Heart right ventricle (tissue), 16 donors: ENCODE data around the gene MAPKAP1. TPM values are rescaled to one million over a fixed set of nuclear protein-coding genes. Genes with fewer than 3 reads are reported as not detected.

ENCODE experiments used
- ATAC-seq, 8 donors: fragments of 200-7000 bp; cut with Tn5 transposase; one replicate each; pipeline ENCODE4 v1.9.1; 2020; ENCODE audit warnings: mild to moderate bottlenecking in 8 of 8, moderate library complexity in 8 of 8, moderate number of reproducible peaks in 1 of 8
- DNase-seq, 2 donors: peaks; one replicate each; pipeline ENCODE4 v3.0.0-alpha.2; 2020
- H3K27ac ChIP-seq, 10 donors: fragments of 200-600 bp; sonication (generic) in 2 of 10; one replicate each; pipeline versions ENCODE4 v1.5.0 to v1.8.0; 2020 to 2022; ENCODE audit warnings: mild to moderate bottlenecking in 3 of 10
- H3K27me3 ChIP-seq, 7 donors: fragments of 200-600 bp; one replicate each; pipeline ENCODE4 v1.8.0; 2021 to 2022; ENCODE audit warnings: mild to moderate bottlenecking in 2 of 7
- H3K36me3 ChIP-seq, 9 donors: fragments of 200-600 bp; sonication (generic) in 1 of 9; one replicate each; pipeline versions ENCODE4 v1.5.0 to v1.8.0; 2020 to 2022; ENCODE audit warnings: mild to moderate bottlenecking in 2 of 9
- H3K4me1 ChIP-seq, 9 donors: fragments of 200-600 bp; sonication (generic) in 1 of 9; one replicate each; pipeline versions ENCODE4 v1.5.0 to v1.8.0; 2020 to 2022; ENCODE audit warnings: mild to moderate bottlenecking in 4 of 9
- H3K4me3 ChIP-seq, 10 donors: fragments of 200-600 bp; sonication (generic) in 2 of 10; one replicate each; pipeline versions ENCODE4 v1.5.0 to v1.8.0; 2020 to 2022; ENCODE audit warnings: mild to moderate bottlenecking in 7 of 10, moderate library complexity in 2 of 10
- H3K9me3 ChIP-seq, 11 donors: fragments of 200-600 bp in 10 of 11; sonication (generic) in 2 of 11; one replicate each; pipeline versions ENCODE4 v1.5.0 to v1.8.0; 2013 to 2022; ENCODE audit warnings: mild to moderate bottlenecking in 2 of 11, control low read depth in 1 of 11, moderate library complexity in 1 of 11
- WGBS, 2 donors: extraction: QIAGEN DNeasy Blood & Tissue Kit; methylation state at CpG; one replicate each; pipeline ENCODE4 v1.1.7; 2013; ENCODE audit warnings: inconsistent platforms in 1 of 2; 5-methylcytosine and 5-hydroxymethylcytosine counted together
- intact Hi-C, 10 donors: fragments of 100-400 bp; cut with DNase I; formaldehyde crosslinking; loops; one replicate each; pipeline versions ENCODE4 v1.11.1 to v1.14.2; 2022
- polyA plus RNA-seq, 2 donors: library from polyadenylated mRNA; stranded (reverse); fragments of 200-250 nt; gene quantifications; one replicate each; pipeline ENCODE4 v1.2.3, GENCODE V29; 2013
- total RNA-seq, 10 donors: library from RNA; stranded (reverse); fragmentation: NEBNext Ultra II Directional in 3 of 10; extraction: Animal tissue kit (Norgen Biotek cat#: 25700) in 3 of 10; gene quantifications; one replicate each; pipeline versions ENCODE4 v1.2.1 to v1.2.4, GENCODE V29; 2021 to 2023
- TF ChIP-seq, protein P1 (sequence below), 9 donors: fragments of 200-600 bp; sonication (generic) in 2 of 9; IDR thresholded peaks; one replicate each; pipeline versions ENCODE4 v1.5.0 to v1.8.0; 2021 to 2022; ENCODE audit warnings: antibody characterized with exemption in 9 of 9, mild to moderate bottlenecking in 5 of 9, moderate library complexity in 1 of 9
- donor health status: Arrhythmogenic right ventricular cardiomyopathy.
- donor health status: ischemic (EF 13 %, LVEDD 7.1; RV severe dilation, severe dysfunction).
- donor health status: healthy with polysubstance abuse.
- donor health status: DM: no; HTN: yes; CAD: no.
- donor health status: DM: no; HTN: no; CAD: no.
- donor health status: ischemic (EF 25% LVEDD 6.9; RV normal size, moderate dysfunction).
- donor health status: ischemic (EF 25% LVEDD 5.7; RV mildly dilated, moderate dysfunction).
- donor health status: healthy.
- donor health status: DM: yes; HTN: yes; CAD: no.
- donor health status: Ischemic cardiomyopathy.
- donor health status: ischemic (EF 35%, LVEDD 5.7; RV mildly dilated, moderate dysfunction).
- donor health status: nonischemic (EF 11% LVEDD 7.7; RV severe dilation, severe dysfunction).
- donor health status: DM: yes; HTN: yes; CAD: no.
- donor health status: PGD.
- donor health status: ischemic (EF 29% LVEDD 5.4; RV normal size, mild dysfunction).
- donor health status: nonischemic (EF 23%, LVEDD 6.1; RV moderate dilation, normal function).

Gene MAPKAP1
- total and polyA plus RNA-seq, 12 donors, result 102 to 143 (median 116) TPM

DNA sequence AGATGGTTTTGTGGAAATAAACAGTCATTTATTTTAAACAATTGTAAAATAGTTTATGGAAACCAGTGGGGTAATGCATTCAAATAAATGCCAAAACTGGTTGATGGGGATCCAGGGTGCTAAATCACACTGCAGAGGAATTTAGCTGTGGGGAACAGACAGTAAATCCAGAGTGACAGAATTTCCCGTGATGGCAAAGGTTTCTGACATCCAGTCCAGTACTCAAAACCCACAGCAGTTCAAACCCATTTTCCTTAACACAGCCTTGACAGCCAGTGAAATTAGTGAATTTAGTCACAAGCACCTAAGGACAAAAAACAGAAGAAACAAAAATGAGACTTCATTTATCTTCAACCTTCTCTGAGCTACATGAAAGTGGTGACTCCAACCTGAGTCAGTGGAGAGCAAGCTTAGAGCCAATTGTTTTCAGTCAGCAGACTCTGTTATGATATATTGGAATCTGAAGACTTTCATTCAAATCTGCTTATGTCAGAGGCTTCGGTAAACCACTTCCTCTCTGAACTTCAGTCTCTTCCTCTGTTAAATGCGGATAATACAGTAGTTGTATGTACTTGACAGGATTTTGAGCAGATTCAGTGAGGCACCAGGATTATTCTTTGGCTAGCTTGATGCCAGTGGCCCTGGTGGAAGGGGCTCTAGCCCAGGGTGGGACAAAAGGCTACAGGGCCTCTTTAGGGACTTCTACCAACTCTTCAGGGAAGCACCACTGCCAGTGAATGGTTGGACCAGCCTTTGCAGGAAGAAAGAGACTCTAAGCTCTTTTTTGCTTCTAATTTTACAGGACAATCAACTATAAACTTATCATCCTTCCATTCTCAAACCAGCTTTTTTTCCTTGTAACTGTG, 185.3 kb downstream of the MAPKAP1 start:
- ATAC-seq (no peak), DNase-seq (no peak)
- intact Hi-C loops, result no loop called here
- 65 to 70% methylated on average over 3 of the region's 3 CpGs for WGBS, 2 donors
- Histone ChIP-seq H3K4me3 (no peak overlapping the region), H3K9me3 (no peaks in the 10 kb centered on the region), H3K36me3 (peaks cover 0 to 15% (median 0%) of the 10 kb centered on the region in 9 donors), H3K27ac (peak overlapping the region in 4 of 10 donors; percentile 0 to 88 (median 4)), H3K27me3 (no peaks in the 10 kb centered on the region), H3K4me1 (peaks cover 0 to 54% (median 11%) of the 10 kb centered on the region in 9 donors)
- TF ChIP-seq, protein P1, sequence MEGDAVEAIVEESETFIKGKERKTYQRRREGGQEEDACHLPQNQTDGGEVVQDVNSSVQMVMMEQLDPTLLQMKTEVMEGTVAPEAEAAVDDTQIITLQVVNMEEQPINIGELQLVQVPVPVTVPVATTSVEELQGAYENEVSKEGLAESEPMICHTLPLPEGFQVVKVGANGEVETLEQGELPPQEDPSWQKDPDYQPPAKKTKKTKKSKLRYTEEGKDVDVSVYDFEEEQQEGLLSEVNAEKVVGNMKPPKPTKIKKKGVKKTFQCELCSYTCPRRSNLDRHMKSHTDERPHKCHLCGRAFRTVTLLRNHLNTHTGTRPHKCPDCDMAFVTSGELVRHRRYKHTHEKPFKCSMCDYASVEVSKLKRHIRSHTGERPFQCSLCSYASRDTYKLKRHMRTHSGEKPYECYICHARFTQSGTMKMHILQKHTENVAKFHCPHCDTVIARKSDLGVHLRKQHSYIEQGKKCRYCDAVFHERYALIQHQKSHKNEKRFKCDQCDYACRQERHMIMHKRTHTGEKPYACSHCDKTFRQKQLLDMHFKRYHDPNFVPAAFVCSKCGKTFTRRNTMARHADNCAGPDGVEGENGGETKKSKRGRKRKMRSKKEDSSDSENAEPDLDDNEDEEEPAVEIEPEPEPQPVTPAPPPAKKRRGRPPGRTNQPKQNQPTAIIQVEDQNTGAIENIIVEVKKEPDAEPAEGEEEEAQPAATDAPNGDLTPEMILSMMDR (IDR thresholded peaks at IDR 0.05), result no peak

DNA sequence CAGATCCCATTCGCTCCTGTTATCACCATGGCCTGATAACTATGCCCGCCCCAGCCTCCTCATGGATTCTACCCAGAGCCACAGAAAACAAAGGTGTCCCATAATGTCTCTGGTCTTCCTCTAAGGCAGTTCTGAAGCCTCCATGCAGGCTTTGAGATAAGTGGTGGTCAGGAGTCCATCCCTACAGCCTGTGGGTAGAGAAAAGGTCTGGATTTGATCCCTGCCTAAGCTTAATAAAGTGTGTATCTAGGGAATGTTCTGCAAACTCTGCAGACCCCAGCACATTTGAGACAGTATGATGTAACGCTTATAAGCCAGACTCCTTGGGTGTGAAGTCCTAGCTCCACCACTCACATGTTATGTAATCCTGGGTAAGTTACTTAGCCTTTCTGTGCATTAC, 187.3 kb downstream of the MAPKAP1 start:
- peaks cover 0 to 15% (median 0%) of the 10 kb centered on the region in 9 donors for H3K36me3 ChIP-seq
- peaks cover 0 to 36% (median 7%) of the 10 kb centered on the region in 9 donors for H3K4me1 ChIP-seq
- WGBS, 2 donors, result 86 to 91% methylated on average over 3 of the region's 3 CpGs
- H3K9me3 ChIP-seq, result no peaks in the 10 kb centered on the region
- intact Hi-C loops, result no loop called here
- ATAC-seq, result no peak
- no peaks in the 10 kb centered on the region for H3K27me3 ChIP-seq
- H3K27ac ChIP-seq, result no peak overlapping the region
- DNase-seq, result no peak
- TF ChIP-seq, protein P1 (IDR thresholded peaks at IDR 0.05), result no peak
- H3K4me3 ChIP-seq, result no peak overlapping the region

DNA sequence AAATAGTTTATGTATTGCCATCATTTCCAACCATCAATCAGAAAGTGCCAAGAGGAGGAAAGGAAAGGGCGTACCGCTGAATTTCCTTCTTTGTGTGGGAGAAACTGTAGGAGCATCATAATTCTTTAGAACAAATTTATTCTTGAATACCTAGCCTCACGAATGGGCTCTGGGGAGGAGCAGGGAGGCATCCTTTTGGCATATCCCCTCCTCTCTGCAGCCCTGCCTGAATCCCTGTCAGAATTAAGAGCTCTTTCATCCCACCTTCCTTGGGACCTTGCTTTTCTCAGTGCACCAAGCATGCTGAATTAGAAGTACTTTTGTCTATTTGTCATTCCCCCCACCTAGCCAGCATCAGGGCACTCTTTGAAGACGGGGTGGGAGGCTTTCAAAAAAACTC, 189.4 kb downstream of the MAPKAP1 start:
- Histone ChIP-seq H3K27me3 (no peaks in the 10 kb centered on the region), H3K9me3 (no peaks in the 10 kb centered on the region), H3K4me3 (no peak overlapping the region), H3K36me3 (peaks cover 0 to 15% (median 0%) of the 10 kb centered on the region in 9 donors), H3K4me1 (peaks cover 0 to 33% (median 13%) of the 10 kb centered on the region in 9 donors), H3K27ac (no peak overlapping the region)
- ATAC-seq, result no peak
- TF ChIP-seq, protein P1 (IDR thresholded peaks at IDR 0.05), result no peak
- DNase-seq, result no peak
- intact Hi-C loops, result no loop called here
- 79 to 85% methylated on average over 4 of the region's 4 CpGs for WGBS, 2 donors

DNA sequence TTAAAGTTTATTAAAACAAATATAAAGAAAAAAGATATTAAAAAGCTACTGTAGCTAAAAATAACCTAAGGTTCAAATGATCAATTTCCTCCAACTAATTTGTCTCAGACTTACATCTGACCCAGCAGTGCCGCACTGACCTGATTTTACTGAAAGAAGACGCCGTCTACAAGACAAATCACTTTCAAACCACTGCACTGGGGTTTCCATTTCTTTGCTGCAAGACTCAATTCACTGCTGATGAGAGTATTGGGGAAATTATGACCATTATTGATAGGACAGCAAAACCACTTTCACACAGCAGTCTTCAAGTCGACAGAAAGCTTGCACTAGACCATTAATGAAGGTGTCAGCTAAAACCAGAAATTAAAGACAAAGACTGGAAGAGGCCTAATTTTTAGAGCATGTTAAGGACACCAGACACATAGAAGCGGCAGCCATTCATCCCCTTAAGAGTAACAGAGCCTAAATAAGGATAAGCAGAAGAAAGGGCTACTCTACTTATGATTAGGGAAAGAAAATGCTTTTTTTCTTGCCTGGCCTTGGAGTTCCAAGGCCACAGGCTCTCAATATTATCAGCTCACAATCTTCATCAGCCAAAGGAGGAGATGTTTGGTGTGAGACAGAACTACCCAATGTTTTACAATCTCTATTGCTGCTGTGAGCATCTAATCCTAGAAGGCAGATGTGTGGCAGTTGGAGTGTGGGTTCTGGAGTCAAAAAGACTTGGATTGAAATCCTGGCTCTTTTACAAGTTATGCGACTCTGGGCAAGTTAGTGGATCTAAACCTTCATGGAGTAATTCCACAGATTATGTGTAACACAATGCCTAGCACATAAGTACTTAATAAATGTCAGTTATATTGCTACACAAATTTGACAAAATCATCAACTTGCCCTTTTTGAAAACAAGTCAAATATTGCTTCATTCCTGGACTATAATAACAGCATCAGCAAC, 190.7 kb downstream of the MAPKAP1 start:
- DNase-seq, result no peak
- H3K36me3 ChIP-seq, result peaks cover 0 to 15% (median 0%) of the 10 kb centered on the region in 9 donors
- TF ChIP-seq, protein P1 (IDR thresholded peaks at IDR 0.05), result no peak
- no peaks in the 10 kb centered on the region for H3K9me3 ChIP-seq
- intact Hi-C loops, result no loop called here
- WGBS, 2 donors, result 84 to 89% methylated on average over 6 of the region's 6 CpGs
- ATAC-seq, result no peak
- H3K4me3 ChIP-seq, result no peak overlapping the region
- no peaks in the 10 kb centered on the region for H3K27me3 ChIP-seq
- no peak overlapping the region for H3K27ac ChIP-seq
- H3K4me1 ChIP-seq, result peaks cover 0 to 31% (median 22%) of the 10 kb centered on the region in 9 donors
